Activated naive CD4-positive, alpha-beta T cell treated with Interleukin-2 at 50 U/mL for 16 hours (primary cell): Measurements from ENCODE around the gene CYP27A1.

ENCODE experiments used
- DNase-seq: peaks from one replicate; pipeline ENCODE4 v3.0.0-alpha.2; 2020

The CYP27A1 gene

GRCh38 chr2:218859988-218860831, 78.3 kb downstream of the CYP27A1 start:
- DNase-seq = no peak

- no peak for DNase-seq
Measured at GRCh38 chr2:218860950-218861381, 79.0 kb downstream of the CYP27A1 start.

- DNase-seq = no peak
Measured at GRCh38 chr2:218861645-218862318, 79.8 kb downstream of the CYP27A1 start.

GRCh38 chr2:218863021-218863520, 81.1 kb downstream of the CYP27A1 start:
- no peak for DNase-seq
